Measurements from ENCODE around the gene DENND1A.

Gene DENND1A

DNA sequence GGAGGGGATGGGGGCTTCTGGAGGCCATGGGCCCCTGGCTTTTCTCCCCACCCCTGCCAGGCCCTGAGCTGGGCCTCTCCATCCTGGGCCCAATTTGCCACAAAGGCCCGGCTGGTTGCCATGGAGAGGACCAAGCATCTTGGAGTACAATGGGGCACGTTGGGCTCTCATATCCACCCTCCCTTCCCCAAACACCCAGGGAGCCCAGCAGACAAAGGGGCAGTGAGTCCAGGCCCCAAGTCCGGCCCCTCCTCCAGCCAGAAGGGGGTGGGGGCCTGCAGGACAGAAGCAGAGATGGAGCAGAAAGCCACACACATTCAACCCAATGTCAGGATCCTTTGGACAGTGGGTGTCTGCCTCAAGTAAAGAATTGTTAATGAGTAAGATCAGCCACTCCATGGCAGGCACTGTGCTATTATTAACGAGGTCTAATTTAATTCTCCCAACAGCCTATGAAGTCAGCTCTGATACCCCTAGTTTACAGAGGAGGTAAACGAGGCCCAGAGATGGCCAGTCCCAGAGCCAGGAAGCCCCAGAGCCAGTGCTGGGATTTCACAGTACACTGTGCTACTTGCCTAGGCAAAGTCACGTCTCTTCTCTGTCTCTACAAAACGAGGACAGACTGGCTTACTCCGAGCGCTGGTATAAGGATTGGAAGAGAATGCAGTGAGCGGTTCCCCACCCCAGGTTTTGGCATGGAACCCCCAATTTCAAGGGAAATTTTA is 571.6 kb downstream of the DENND1A start:
- DNase-seq: no peak

DNA sequence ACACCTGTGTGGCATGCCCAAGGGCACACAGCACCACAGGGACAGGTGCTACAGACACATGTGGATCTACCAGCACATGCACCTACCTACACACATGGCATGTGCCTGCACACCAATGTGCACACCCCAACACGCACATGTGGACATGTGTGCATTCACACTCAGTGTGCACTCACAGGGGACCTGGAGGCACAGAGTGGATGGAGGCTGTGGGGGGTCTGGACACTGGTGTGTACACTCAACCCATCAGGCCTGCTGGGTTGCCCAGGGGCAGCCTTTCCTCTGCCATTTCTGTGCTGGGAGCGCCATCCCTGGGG is 572.2 kb downstream of the DENND1A start:
- no peak for DNase-seq

DNA sequence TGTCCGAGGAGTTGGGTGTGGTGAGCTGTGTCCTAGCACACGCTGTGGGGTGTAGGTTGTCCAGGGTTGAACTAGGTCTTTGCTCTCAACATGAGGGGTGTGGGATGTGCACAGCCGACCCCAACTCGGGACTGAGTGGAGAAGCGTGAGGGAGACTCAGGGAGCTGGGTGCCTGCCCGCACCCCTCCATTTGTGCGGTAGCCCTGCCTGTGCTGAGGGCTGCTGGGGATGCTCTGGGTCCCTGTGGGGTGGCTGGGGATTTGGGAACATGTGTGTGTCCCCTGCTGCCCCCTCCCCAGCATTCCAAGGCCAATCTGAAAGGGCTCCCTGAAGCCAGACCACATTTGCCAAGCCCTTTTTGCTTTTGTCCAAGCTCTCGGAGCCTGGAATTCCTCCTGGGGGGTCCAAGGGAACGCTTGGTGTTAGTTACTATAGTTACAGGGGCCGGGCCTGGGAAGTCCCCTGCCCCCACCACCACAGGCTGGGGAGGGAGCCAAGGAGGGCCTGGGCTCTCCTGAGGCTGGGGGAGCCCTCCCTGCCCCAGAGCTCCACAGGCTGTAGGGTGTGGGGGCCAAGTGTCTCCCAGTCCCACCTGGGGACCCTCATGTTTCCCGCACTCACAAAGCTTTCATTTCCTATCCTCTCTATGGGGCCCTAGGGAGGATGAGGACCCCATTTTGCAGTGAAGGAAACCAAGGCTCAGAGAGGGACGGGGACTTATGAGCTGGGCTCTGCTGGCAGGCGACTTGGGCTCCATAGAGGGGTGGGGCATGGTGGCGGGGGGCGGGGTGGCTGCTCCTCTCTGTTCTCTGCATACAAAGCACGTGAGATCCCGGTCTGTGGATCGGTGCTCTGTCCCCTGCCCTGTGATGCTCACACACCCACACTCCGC is 572.8 kb downstream of the DENND1A start:
- no peak for DNase-seq

DNA sequence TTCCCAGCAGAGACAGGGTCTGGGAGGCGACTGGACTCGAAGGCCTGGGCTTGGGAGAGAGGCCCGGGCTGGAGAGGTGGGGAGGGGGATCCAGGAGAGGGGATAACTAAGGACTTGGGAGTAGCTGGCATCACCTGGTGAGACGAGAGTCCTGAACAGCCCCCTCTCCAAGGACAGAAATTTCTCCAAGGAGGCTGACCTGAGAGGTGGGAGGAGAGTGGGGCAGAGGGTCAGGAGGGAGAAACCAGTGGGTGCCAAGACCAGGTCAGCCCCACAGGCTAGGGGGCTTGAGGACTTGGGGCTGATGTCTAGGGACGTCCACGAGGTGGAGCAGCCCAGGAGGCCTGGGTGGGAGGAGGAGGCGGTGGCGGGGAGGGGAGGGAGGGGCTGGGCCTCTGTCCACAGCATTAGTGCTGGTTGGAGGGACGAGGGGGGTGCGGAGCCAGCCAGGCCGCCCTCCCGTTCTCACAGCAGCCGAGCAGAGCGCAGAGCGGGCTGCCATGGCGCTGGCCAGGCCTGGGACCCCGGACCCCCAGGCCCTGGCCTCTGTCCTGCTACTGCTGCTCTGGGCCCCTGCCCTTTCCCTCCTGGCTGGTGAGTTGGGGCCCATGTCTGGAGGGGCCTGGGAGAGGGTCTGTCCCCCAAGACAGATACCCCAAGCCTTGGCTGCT is 574.0 kb downstream of the DENND1A start, which contains the start of gene CRB2:
Gene CRB2 (plus strand): TSS at position 437 of the 671 bp plus-strand sequence. CDS start 64 bp downstream, at position 501.
- DNase-seq: no peak

GRCh38 chr9:123354806-123355508 is 575.0 kb downstream of the DENND1A start:
- DNase-seq: no peak

GRCh38 chr9:123353984-123354591 is 575.8 kb downstream of the DENND1A start:
- DNase-seq: no peak

GRCh38 chr9:123353041-123353440 is 576.9 kb downstream of the DENND1A start:
- DNase-seq: no peak

DNA sequence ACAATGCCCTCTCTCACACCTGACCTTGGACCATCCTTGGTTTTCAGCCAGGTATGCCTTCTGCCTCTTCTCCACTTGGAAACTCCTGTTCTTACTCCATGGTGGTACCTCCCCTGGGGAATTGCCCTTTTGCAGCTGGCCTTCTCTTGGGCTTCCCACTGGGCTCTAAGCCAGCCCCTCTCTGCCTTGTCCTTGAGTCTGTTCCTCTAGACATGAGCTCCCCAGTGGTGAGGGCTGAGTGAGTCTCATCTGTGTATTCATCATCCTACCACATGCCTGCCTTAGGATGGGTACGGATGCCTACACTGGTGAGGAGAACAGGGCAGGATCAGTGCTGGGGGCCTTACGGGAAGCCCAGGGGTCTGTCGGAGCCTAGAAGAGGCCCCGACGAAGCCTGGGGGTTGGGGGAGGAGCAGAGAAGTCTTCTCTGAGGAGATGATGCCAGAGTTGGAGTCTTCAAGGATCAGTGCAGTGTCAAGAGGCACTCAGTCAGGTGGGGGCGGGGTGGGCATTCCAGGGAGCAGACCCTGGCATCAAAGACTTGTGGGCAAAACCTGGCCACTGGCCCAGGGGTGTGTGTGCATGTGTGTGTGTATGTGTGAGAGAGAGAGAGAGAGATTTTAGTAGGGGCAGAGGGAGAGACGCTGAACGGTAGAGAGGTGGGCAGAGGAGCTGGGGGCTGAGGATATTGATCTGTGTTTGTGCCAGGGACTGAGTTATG is 579.2 kb downstream of the DENND1A start:
- no peak for DNase-seq

DNA sequence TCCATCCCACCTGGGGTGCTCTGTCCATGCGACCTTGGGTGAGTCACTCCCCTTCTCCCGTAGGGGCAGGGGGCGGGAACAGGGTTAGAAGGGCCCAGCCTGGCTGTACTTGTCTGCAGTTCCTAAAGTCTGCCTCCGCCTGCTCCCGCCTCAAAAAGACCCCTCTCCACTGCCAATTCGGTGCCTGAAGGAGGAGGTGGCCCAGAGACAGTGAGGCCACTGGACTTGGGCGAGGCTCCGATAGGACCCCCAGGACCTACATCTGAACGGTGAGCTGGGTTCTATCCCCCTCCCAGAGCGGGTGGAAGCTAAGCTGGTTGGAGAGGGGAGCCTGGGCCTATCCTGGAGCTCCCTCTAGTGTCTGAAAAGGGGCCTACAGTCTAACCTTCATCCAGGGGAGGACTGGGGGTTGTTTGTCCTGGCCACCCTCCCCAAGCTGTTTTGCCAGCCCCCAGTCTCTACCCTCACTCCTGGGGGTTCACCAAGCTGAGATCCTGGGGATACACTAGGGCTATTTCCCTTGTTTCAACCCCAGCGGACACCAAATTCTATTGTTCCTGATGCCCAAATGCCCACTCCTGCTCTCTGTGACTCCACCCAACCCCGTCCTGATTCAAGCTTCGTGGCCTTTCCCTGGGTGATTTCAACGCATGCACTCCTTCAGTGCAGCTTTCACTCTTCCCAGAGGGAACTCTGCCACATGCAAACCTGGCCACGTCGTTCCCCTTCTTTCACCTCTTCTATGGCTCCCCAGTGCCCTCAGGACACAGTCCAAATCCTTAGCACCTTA is 580.0 kb downstream of the DENND1A start:
- DNase-seq: no peak

GRCh38 chr9:123349033-123349432 is 580.9 kb downstream of the DENND1A start:
- no peak for DNase-seq

DNA sequence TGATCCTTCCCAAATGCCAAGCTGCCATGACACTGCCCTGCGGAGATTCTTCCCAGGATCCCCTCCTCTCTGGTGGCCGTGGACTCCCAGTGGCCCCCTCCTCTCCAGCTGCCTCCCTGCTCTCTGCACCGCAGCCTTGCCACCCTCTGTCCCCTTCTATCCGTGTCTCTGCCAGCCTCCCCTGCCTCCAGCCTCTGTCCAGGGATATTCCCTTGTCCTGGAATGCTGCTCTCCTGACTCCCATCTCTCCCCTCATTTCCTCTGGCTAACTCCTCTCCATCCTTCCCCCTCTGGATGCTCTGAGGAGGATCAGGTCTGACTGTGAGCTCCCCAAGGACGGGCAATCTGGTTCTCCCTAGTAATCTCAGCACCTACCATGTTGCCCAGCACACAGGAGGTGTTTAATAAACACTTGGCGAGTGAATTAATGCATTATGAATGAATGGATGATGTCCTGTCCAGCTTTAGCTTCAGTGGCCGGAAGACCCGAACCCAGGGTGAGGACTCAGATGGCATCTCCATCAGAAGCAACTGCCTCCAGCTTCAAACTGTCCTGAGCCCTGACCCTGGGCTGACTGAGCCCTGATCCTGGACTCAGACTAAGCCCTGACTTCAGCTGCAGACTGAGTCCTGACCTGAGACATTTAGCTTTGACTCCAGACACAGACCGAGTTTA is 581.5 kb downstream of the DENND1A start:
- DNase-seq: no peak

GRCh38 chr9:123347289-123348060 is 582.5 kb downstream of the DENND1A start:
- no peak for DNase-seq

DNA sequence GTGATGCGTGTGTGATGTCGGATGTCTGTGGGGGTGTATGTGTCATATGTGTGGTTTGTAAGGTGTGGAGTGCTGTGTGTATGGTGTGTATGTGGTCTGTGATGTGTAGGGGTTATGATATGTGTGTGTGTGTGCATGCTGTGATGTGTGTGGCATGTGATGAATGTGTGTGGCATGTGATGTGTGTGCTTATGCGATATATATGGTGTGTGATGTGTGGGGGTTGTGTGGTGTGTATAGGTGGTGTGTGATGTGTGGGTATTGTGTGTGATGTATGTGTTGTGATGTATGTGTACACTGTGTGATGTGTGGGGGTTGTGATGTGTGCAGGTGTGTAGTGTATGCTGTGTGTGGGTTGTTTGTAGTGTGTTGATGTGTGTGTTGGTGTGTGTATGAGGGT is 583.1 kb downstream of the DENND1A start:
- DNase-seq: no peak

- no peak for DNase-seq
Measured at GRCh38 chr9:123346026-123346425, 583.9 kb downstream of the DENND1A start.

DNA sequence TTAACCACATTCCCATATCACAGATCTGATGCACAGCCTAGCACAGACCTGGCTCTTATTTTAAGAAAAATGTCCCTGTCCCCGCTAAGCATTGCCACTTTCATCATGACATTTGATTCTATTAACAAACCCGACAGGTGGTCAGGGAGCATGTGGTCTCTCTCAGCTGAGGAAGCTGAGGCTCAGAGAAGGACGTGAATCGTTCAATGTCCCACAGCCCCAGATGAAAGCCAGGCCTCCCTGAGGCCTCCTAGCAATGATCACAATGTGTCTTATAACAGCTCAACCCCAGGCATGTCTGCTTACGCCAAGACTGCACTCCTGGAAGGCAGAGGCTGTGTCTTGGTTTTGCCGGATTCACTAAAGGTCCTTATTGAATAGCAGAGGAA is 584.4 kb downstream of the DENND1A start:
- DNase-seq: no peak

DNA sequence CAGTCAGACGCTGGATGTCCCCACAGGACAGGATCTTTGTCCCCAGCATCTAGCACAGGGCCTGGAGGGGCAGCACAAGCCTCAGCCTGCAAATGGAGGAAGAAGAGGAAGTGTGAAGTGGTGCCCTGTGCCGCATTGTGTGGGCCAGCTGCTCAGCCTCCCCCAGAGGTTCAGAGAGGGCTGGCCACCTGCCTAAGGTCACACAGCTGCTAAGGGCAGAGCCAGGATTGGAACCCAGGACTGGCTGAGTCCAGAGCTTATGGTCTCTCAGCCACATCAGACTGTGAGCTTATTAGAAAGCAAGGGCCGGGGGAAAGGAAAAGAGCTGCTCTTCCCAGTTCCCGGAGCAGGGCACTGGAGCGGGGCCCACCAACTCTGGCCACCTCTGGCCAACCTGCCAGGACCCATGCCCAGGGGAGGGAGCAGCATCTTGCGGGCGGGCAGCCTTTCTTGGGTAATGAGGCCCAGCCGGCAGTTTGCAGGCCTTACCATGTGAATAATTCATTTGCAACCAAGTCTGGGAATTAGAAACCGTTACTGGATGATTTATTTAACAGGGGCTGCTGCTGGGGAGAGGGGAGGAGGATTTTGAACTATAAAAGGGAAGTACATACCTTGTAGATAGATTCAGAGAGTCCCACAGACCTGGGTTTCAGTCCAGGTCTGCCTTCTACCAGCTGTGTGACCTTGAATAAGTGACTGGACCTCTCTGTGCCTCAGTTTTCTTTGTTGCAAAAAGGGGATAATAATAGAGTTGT is 585.6 kb downstream of the DENND1A start:
- no peak for DNase-seq

DNA sequence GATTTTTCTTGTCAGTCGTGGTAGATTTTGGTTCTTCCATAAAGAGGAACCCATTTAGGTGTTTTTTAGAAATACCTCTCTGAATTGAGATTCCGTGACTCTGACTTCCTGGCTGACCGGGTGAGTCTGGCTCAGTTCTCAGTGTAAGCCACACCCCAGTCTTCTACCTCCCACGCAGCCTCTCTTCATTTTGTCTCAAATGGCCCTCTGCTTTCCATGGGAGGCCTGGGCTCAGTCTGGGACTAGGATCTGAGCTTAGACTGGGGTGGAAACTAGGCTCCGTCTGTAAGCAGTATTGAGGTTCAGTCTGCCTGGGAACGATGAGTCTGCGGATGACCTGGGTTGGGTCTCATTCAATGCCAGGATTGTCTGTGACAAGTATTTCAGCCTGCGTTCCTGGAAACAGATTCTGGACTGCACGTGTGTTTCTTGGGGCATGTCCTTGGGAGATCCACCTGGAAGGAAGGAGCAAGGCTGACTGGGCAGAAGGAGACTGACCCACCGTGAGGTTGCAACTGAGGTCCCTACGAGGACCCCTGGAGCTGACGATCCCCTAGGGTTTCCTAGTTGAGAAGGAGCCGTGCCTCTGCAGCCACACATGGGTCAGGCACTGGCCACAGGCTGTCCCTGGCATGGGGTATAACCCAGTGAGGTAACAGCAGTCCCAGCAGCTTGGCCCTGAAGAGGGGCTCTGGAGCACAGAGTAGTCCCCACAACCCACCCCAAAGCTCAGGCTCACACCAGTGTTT is 586.3 kb downstream of the DENND1A start:
- no peak for DNase-seq

DNA sequence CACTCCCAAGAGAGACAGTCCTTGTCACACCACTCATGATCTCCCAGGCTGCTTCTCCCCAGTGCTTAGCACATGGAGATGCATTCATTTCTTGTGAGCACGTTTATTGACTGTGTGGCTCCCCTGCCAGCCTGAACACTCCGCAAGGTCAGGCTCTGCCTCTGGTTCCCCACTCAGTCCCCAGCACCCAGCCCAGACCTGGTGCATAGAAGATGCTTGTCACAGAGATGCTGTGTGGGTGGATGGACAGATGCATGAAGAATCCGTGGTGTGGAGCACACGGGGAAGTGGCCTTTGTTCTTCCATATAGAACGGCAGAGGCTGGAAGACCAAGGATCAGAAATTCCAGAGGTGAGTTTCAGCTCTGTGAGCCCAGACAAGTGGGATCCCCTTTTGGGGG is 587.7 kb downstream of the DENND1A start:
- DNase-seq: no peak
